Esophagus squamous epithelium (tissue), 4 donors: ENCODE measurements around the gene TSEN54.

ENCODE experiments used
- POLR2A ChIP-seq, 4 donors: fragments of 450-650 bp; IDR thresholded peaks; one replicate each; pipeline ENCODE4 v1.6.1; 2017; ENCODE audit warnings: antibody characterized with exemption in 4 of 4, mild to moderate bottlenecking in 4 of 4, moderate library complexity in 3 of 4
- TF ChIP-seq, protein P1 (sequence below), 6 experiments: fragments of 450-650 bp in 4 of 6; fragments of 200-600 bp in 2 of 6; sonication (generic) in 2 of 6; IDR thresholded peaks; one replicate each; pipeline ENCODE4 v1.5.1; 2016 to 2019; ENCODE audit warnings: antibody characterized with exemption in 6 of 6, mild to moderate bottlenecking in 4 of 6, moderate library complexity in 4 of 6

DNA sequence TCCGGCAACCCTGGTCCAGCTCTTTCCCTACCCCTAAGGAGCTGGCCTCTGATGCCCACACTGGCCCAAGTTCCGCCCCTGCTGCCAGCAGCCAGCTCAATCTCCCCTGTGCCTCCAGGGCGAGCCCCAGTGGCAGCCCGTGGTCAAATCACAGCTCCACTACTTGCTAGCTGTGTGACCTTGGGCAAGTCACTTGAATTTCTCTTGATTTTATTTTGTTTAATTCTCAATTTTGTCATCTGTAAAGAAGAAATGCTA is 11.2 kb upstream of the TSEN54 start:
- TF ChIP-seq POLR2A (IDR thresholded peaks at IDR 0.05): no peak
- TF ChIP-seq, protein P1, sequence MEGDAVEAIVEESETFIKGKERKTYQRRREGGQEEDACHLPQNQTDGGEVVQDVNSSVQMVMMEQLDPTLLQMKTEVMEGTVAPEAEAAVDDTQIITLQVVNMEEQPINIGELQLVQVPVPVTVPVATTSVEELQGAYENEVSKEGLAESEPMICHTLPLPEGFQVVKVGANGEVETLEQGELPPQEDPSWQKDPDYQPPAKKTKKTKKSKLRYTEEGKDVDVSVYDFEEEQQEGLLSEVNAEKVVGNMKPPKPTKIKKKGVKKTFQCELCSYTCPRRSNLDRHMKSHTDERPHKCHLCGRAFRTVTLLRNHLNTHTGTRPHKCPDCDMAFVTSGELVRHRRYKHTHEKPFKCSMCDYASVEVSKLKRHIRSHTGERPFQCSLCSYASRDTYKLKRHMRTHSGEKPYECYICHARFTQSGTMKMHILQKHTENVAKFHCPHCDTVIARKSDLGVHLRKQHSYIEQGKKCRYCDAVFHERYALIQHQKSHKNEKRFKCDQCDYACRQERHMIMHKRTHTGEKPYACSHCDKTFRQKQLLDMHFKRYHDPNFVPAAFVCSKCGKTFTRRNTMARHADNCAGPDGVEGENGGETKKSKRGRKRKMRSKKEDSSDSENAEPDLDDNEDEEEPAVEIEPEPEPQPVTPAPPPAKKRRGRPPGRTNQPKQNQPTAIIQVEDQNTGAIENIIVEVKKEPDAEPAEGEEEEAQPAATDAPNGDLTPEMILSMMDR (IDR thresholded peaks at IDR 0.05): no peak
